ENCODE data around the gene RBM12.

RBM12 gene

GRCh38 chr20:35619196-35620095, 45.3 kb downstream of the RBM12 start:
- DNase-seq, result peak in 12 of 14 donors; percentile 4 to 47 (median 30)

DNA sequence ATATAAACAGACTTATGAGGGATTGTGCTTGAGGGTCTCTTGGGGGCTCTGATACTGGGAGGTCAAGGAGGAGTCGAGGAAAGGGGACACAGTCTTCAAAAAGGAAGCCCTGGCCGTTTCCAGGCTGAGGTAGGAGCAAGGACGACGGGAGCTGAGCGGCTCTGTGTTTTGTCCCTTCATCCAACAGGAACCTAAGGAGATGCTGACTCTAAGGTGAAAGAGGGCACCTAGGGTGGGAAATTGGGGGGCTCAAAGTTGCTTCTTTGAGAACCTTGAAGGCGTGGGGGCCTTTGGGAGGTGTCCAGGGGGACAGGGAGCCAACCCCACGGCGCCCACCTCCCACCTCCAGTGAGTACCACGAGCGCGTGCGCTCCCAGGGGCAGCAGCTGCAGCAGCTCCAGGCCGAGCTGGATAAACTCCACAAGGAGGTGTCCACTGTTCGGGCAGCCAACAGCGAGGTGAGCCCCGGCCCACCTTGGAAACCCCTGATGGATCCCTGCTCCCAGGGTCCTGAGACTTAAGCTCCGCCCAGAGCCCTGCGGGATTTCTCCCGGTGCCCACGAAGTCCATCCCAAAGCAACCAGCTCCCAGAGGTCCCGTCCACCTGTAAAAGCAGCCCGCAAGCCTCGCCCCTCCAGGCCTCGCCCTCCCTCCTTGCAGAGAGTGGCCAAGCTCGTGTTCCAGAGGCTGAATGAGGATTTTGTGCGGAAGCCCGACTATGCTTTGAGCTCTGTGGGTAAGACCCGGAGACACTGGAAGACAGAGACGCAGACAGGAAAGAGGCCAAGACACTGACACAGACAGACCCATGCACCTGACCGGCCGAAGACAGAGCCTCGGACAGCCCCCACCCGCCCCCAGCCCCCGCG, 46.2 kb downstream of the RBM12 start:
- DNase-seq, result peak in 3 of 14 donors; percentile 9 to 33 (median 30)

GRCh38 chr20:35617397-35618262, 47.1 kb downstream of the RBM12 start:
- peak in 7 of 14 donors; percentile 5 to 41 (median 19) for DNase-seq

DNA sequence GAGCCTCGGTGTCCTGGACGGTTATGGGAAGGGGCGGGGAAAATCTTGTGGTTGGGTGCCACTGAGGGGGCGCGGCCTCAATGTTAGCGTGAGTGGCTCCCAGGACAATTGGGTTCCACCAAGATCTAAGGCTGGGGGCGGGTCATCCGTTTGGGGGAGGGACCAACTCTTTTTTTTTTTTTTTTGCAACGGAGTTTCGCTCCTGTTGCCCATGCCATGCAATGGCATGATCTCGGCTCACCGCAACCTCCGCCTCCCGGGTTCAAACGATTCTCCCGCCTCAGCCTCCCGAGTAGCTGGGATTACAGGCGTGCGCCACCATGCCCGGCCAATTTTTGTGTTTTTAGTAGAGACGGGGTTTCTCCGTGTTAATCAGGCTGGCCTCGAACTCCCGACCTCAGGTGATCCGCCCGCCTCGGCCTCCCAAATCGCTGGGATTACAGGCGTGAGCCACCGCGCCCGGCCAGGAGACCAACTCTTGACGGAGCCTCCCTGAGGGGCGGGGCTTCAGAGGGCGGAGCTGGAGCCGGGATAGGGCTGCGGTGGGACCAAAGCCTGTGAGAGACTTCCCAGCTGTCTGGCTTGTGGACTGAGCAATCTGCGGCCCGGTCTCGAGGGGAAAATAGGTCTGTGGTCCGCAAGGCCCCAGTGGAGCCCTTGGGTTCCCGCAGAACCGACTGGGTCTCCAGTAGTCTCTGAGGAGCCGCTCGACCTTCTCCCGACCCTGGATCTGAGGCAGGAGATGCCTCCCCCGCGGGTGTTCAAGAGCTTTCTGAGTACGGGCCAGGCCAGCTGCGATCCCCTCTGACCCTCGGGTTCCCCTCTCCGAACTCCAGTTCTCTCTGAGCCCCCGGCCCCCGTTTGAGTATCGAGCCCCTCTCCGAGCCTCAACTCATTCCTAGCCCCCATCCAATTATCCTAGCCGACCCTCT, 48.0 kb downstream of the RBM12 start:
- peak in 11 of 14 donors; percentile 3 to 91 (median 24) for DNase-seq

DNA sequence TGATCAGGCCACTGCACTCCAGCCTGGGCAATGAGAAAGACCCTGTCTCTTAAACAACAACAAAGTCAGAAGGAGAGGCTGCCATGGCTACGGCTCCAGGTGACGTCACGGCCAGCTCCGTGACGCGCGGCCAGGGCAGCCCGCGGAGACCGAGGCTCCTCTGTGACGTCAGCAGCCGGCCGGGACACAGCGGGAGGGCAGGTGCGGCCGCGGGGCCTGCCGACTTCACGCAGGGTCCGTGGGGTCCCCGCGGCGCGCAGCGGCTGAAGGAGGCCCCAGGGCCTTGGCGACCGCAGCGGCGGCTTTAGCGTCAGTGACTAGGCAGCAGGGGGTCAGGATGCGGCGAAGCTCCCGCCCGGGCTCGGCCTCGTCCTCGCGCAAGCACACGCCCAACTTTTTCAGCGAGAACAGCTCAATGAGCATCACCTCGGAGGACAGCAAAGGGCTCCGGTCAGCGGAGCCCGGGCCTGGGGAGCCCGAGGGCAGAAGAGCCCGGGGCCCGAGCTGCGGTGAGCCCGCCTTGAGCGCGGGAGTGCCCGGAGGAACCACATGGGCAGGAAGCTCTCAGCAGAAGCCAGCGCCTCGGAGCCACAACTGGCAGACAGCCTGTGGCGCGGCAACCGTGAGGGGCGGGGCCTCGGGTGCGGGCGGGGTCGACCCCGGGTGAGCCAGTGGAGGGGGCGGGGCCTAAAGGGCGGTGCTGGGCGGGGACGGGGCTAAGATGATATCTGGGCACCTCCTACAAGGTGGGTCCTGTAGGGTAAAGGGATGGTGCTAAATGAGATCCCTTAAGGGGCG, 48.8 kb downstream of the RBM12 start, which contains the start of gene SPAG4:
Gene SPAG4, plus strand, starts transcription at position 163 of the 798 bp plus-strand sequence. Its CDS starts 175 bp downstream, at position 338.
- peak; percentile 22 to 94 (median 90) for DNase-seq

GRCh38 chr20:35611482-35611881, 53.2 kb downstream of the RBM12 start:
- DNase-seq, result no peak

- DNase-seq, result no peak
Observed at GRCh38 chr20:35610833-35611427, 53.8 kb downstream of the RBM12 start.

GRCh38 chr20:35607003-35607735, 57.5 kb downstream of the RBM12 start:
- DNase-seq, result no peak

DNA sequence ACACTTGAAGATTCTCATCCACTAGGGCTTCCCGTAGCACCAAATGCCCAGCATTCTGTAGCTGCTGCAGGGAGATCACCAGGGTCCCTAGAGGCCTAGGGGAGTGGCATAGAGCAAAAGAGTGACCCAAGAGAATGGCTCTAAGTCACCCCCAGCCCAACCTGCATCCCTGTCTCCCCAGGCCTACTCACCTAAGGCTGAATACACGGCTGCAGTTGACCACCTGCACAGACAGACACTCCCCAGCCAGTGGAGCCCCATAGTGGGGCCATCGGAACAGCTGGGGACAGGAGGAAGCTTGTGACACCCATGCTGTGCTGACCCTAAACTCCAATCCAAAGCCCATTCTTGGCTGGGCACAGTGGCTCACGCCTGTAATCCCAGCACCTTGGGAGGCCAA, 58.6 kb downstream of the RBM12 start:
- no peak for DNase-seq

GRCh38 chr20:35604449-35604747, 60.3 kb downstream of the RBM12 start:
- no peak for DNase-seq

GRCh38 chr20:35603695-35604448, 60.8 kb downstream of the RBM12 start:
- DNase-seq, result no peak

GRCh38 chr20:35602851-35603495, 61.7 kb downstream of the RBM12 start:
- DNase-seq, result no peak

DNA sequence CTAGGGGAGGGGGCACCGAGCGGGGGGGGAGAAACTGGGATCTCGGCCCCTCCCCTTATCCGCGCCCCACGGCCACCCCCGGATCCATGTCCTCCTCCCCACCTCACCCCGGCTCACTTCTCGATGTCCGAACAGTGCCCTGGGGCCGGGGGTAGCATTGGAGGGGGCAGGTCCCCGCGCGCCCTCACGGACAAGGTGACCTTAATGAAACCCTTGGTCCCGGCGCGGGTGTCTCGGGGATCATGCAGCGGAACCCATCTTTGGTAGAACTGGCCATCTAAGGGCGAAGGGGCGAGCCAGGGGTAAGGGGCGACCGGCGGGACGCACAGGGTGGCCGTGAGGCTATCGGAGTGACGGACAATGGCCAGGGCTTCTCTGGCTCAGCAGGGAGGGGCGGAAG, 62.7 kb downstream of the RBM12 start:
- DNase-seq, result no peak

DNA sequence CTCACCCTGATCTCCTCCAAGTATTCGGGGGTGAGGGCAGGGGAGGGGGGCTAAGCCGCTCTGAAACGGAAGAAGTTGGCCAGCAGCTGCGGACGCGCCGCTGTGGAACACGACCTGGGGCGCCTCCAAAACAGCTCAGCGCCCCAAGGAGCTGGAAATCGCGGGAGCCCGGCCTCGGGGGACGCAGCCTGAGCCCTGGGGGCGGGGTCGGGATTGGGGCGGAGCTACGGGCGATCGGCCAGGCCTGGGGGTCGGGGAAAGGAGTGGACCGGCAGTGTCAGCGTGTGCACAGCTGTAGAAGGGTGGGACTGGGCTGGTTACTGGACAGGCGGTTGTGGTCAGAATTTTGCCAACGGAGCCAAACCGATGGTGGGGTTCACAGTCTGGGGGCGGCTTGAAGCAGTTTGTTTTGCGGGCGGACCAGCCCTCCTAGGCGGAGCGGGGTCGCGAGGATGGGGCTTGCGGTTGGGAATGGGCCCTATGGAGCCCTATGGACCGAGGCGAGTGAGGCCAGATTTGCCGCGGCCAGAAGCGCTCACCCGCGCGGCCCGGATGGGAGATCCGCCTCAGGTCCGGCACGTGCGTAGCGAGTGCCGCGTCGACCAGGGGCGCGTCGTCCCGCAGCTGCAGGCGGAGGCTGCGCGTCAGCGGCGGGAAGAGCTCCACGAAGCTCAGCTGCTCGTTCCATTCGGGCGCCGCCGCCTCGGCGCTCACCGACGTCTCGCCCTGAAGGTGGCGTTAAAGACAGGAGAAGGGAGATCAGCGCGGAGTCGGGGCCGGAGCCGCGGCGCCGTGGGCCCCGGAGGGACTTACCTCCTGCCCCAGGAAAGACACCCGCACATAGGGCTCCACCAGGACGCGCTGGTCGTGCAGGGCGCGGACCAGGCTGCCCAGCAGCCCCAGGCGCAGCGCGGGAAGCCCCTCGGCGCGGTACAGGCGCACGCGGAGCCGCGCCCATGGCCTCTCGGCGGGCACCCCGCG, 63.4 kb downstream of the RBM12 start:
- DNase-seq, result peak in 6 of 14 donors; percentile 3 to 27 (median 8)

DNA sequence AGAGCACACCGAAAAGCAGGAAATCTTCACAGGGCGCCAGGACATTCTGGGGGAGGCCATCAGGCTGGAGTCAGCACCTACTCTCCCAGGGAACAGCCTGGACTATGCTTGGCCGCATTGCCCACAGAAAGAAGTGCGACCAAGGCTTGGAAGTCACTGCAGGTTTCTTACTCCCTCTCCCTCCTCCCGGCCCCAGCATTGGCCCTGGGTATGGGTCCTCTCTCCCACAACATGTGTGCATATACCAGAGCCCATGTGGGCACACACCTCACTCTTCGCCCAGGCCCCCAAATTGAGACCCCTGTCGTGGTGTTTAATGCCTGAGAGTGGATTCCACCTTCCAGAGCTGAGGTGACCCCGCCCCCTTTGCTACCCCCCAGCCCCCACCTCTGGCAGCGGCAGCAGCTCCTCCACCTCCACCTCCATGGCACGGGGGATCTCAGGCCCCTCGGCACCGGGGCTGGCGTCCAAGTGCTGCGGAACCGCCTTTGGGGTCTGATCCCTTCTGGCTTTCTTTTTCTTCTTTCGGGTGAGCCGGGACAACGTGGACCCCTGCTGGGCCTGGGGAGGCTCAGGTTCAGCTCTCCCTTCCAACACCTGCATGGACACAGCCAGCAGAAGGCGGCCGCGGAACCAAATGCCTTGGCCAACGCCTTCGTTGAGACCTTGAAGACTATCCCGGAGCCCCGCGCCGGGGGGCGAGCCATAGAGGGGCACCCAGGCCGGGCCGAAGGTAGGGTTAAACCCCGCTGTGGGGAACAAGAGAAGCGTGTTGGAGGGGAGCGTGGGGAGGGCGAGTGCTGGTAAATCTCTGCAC, 64.3 kb downstream of the RBM12 start:
- no peak for DNase-seq

DNA sequence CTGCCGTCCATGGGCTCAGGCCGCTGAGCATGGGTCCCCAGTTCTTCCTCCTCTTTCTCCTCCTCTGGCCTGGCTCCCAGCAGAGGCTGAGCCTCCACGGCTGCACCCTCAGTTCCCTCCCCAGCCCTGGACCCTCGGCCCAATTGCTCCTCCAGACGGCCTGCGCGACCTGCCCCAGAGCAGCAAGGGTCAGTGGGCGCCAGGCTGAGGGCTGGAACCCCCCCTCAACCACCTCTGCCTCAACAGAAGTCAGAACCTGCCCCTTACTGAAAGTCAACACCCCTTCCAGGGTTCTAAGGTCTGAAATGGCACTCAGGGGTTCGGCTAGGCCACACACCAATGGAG, 65.0 kb downstream of the RBM12 start:
- no peak for DNase-seq
